ENCODE data around the gene SPNS3. TPM values are rescaled to one million over a fixed set of nuclear protein-coding genes. Genes with fewer than 3 reads are reported as not detected.

Gene SPNS3
- total and polyA plus RNA-seq, 10 donors, result 1.1 to 7.2 (median 3.9) TPM

DNA sequence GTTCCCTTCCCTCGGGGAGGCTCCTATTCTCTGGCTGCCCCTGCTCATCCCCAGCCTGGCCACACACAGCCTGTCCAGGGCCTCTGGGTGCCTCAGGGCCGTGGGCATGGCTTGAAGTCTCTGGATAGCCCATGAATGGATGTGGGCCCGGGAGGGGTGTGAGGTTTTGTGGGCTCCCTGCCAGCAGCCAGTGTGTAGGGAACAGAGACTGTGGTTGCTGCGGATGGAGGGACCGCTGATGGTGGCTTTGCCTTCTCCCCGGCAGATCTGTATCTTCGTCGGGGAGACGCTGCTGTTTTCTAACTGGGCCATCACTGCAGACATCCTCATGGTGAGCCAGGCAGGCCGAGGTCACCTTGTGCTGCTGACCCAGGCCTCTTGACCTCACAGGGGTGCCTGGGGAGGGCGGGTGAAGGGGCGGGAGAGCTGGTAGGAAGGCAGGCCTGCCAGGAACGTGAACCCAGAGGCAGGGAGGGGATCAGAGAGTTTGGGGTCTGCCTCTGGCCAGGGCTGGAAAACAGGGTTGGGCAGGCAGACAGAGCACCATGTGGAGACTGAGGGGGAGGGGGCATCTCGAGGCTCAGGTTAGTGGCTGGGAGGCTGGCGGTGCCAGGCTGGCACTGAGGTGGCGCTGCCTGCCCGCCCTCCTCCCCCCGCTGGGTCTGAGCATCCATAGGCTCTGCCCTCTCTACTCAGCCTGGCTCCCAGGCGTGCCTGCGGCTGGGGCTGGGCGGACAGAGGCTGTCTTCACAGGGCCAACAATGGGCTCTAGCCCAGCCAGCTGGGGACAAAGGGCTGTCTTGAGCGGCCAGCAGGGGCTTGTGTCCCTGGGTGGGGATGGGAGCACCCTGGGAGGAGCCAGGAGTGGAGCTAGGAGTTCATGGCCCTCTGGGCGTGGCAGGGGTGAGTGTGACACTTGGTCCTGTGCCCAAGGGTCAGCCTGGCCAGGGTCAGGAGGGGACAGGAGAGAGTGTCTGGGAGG, 100.1 kb downstream of the SPNS3 start:
- Histone ChIP-seq H3K4me3 (no peak overlapping the region), H3K9me3 (no peaks in the 10 kb centered on the region), H3K27ac (peak overlapping the region; percentile 40 to 82 (median 76)), H3K27me3 (replicated peaks in 1 of 7) (peaks cover 0 to 7% (median 0%) of the 10 kb centered on the region in 7 donors), H3K36me3 (peaks cover 0 to 31% (median 12%) of the 10 kb centered on the region in 6 donors), H3K4me1 (peaks cover 14 to 99% (median 85%) of the 10 kb centered on the region in 6 donors)
- TF ChIP-seq, protein P1, sequence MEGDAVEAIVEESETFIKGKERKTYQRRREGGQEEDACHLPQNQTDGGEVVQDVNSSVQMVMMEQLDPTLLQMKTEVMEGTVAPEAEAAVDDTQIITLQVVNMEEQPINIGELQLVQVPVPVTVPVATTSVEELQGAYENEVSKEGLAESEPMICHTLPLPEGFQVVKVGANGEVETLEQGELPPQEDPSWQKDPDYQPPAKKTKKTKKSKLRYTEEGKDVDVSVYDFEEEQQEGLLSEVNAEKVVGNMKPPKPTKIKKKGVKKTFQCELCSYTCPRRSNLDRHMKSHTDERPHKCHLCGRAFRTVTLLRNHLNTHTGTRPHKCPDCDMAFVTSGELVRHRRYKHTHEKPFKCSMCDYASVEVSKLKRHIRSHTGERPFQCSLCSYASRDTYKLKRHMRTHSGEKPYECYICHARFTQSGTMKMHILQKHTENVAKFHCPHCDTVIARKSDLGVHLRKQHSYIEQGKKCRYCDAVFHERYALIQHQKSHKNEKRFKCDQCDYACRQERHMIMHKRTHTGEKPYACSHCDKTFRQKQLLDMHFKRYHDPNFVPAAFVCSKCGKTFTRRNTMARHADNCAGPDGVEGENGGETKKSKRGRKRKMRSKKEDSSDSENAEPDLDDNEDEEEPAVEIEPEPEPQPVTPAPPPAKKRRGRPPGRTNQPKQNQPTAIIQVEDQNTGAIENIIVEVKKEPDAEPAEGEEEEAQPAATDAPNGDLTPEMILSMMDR (IDR thresholded peaks at IDR 0.05 in 8 of 11, conservative IDR thresholded peaks at IDR 0.05 in 3 of 11), result peak in 1 of 11 experiments; percentile 5
- TF ChIP-seq POLR2AphosphoS5 (IDR thresholded peaks at IDR 0.05) (peak in 2 of 3 donors; percentile 27 to 60), POLR2A (IDR thresholded peaks at IDR 0.05) (no peak)
- no peak for DNase-seq
- 45 to 64% (median 46%) methylated on average over 12 to 23 of the region's 23 CpGs for WGBS, 5 donors
- intact Hi-C loops (cut with DNase I; ENCODE audit: low total_unique reads), result no loop called here

DNA sequence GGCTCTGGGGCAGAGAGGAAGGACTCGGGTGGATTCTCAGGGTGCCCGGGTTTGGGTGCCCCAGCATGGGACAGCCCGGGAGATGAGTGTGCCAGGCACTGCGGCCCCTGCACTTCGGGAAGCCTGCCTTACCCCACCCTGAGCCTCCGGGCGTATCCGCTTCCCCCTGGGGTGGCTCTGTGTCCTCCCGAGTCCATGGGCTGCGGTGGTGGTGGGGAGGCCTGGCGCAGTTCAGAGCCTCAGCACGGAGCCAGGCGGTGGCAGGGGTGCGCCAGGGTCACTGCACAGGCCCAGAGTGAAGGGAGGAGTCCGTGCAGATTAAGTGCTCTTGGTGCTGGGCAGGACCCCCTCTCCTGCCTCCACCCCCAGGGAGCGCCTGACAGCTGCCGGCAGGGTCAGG, 100.8 kb downstream of the SPNS3 start:
- Histone ChIP-seq H3K36me3 (peaks cover 0 to 38% (median 19%) of the 10 kb centered on the region in 6 donors), H3K27me3 (replicated peaks in 1 of 7) (peaks cover 0 to 7% (median 0%) of the 10 kb centered on the region in 7 donors), H3K4me1 (peaks cover 14 to 100% (median 88%) of the 10 kb centered on the region in 6 donors), H3K27ac (peak overlapping the region; percentile 40 to 82 (median 76)), H3K9me3 (no peaks in the 10 kb centered on the region), H3K4me3 (no peak overlapping the region)
- 56 to 93% (median 67%) methylated on average over 14 to 17 of the region's 17 CpGs for WGBS, 5 donors
- TF ChIP-seq POLR2A (IDR thresholded peaks at IDR 0.05), result no peak
- TF ChIP-seq, protein P1 (IDR thresholded peaks at IDR 0.05 in 8 of 11, conservative IDR thresholded peaks at IDR 0.05 in 3 of 11), result no peak
- peak in 2 of 3 donors; percentile 48 to 76 for TF ChIP-seq POLR2AphosphoS5 (IDR thresholded peaks at IDR 0.05)
- intact Hi-C loops (cut with DNase I; ENCODE audit: low total_unique reads), result no loop called here
- no peak for DNase-seq

DNA sequence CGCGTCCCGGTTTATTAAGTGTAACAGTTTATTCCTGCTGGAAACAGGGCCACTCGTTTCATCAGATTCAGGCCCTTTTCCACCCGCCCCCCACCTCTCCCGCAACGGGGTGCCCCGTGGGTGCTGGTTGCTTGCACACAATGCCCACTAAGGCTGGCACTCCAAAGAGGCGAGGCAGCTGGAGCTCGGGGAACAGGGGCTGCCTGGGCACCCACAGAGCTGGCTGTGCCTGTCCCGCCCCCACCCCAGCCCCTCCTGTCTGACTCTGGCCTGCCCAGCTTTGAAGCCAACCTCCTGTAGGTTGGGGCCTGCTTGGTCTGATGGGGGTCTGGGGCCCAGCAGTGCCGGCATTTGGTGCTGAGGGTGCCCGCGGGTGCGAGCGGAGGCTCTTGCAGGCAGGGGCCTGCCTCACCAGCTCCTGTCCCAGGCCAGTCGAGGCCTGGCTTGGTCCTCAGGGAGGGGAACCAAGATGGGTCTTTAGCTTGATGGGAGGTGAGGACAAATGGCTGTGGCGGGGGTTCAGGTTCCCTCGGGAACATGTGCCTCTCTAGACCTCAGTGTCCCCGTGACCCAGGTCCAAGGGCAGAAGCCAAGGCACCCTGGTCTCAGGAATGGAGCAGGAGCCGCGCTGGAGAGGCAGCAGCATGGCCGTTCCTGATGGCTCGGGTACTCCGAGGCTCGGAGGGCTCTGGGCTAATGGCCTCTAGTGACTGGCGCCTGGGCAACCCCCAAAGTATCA, 101.4 kb downstream of the SPNS3 start:
- H3K4me1 ChIP-seq, result peaks cover 14 to 100% (median 87%) of the 10 kb centered on the region in 6 donors

More for the DNA sequence above, 101.4 kb downstream of the SPNS3 start:
- H3K27ac ChIP-seq, result peak overlapping the region in 7 of 8 donors; percentile 40 to 82 (median 80)
- peak in 2 of 3 donors; percentile 5 to 31 for TF ChIP-seq POLR2AphosphoS5 (IDR thresholded peaks at IDR 0.05)
- TF ChIP-seq POLR2A (IDR thresholded peaks at IDR 0.05), result no peak
- TF ChIP-seq, protein P1 (IDR thresholded peaks at IDR 0.05 in 8 of 11, conservative IDR thresholded peaks at IDR 0.05 in 3 of 11), result no peak
- no peaks in the 10 kb centered on the region for H3K9me3 ChIP-seq
- peaks cover 0 to 44% (median 25%) of the 10 kb centered on the region in 6 donors for H3K36me3 ChIP-seq
- no peak for DNase-seq
- WGBS, 5 donors, result 74 to 86% (median 81%) methylated on average over 12 to 27 of the region's 27 CpGs
- no peak overlapping the region for H3K4me3 ChIP-seq
- H3K27me3 ChIP-seq (replicated peaks in 1 of 7), result peaks cover 0 to 7% (median 0%) of the 10 kb centered on the region in 7 donors
- intact Hi-C loops (cut with DNase I; ENCODE audit: low total_unique reads), result no loop called here

Measured in spleen (tissue), 11 donors.